Kidney (tissue), 14 donors: ENCODE data around the gene SP6. TPM values are rescaled to one million over a fixed set of nuclear protein-coding genes. Genes with fewer than 3 reads are reported as not detected.
A peak's percentile ranks its signal among the peaks of the same experiment; 100 is the strongest.

ENCODE experiments used
- DNase-seq, 5 donors: peaks; one replicate each; pipeline ENCODE4 v3.0.0-alpha.2; 2013 to 2020
- FAIRE-seq: peaks from 2 replicates; lab custom pipeline; 2012; peaks lifted over from hg19 to GRCh38; lab: Jason Lieb, UNC
- H3K27ac ChIP-seq, 2 donors: one replicate each; pipeline ENCODE4 v1.7.0; 2013; ENCODE audit warnings: low read depth in 2 of 2, low read length in 2 of 2, inconsistent platforms in 1 of 2
- H3K27me3 ChIP-seq: one replicate; pipeline ENCODE4 v1.7.1; 2013; ENCODE audit warnings: low read length, inconsistent platforms; ENCODE audit not compliant: control insufficient read depth, insufficient read depth
- H3K36me3 ChIP-seq, 3 donors: one replicate each; pipeline versions ENCODE4 v1.7.0 to v1.7.1; 2013; ENCODE audit warnings: low read length in 3 of 3, control low read depth in 1 of 3, inconsistent platforms in 1 of 3; ENCODE audit not compliant: insufficient read depth in 3 of 3, control insufficient read depth in 2 of 3
- H3K4me1 ChIP-seq, 3 donors: one replicate each; pipeline versions ENCODE4 v1.7.0 to v1.7.1; 2013; ENCODE audit warnings: low read length in 3 of 3, inconsistent platforms in 1 of 3, low read depth in 1 of 3; ENCODE audit not compliant: control insufficient read depth in 2 of 3, insufficient read depth in 2 of 3
- H3K4me3 ChIP-seq, 3 donors: one replicate each; pipeline versions ENCODE4 v1.7.0 to v1.8.1; 2013; ENCODE audit warnings: low read length in 3 of 3, control low read depth in 1 of 3, inconsistent platforms in 1 of 3
- H3K9ac ChIP-seq, 3 donors: one replicate each; pipeline versions ENCODE4 v1.7.0 to v1.7.1; 2013; ENCODE audit warnings: low read length in 3 of 3, control low read depth in 1 of 3, inconsistent platforms in 1 of 3
- H3K9me3 ChIP-seq, 3 donors: one replicate each; pipeline versions ENCODE4 v1.7.0 to v1.7.1; 2013; ENCODE audit warnings: low read length in 3 of 3, control low read depth in 1 of 3, inconsistent platforms in 1 of 3; ENCODE audit not compliant: control insufficient read depth in 2 of 3, insufficient read depth in 1 of 3
- intact Hi-C: fragments of 100-400 bp; cut with DNase I; formaldehyde crosslinking; loops from one replicate; pipeline ENCODE4 v1.11.1; 2022
- polyA plus RNA-seq: library from polyadenylated mRNA; stranded (reverse); fragments of 350-450 nt; fragmentation: Illumina TruSeq; extraction: RNeasy Lipid Tissue Mini Kit (QIAGEN cat#74804); gene quantifications from one replicate; pipeline ENCODE4 v1.2.3, GENCODE V29; 2014; ENCODE audit warnings: low read depth, low replicate concordance; ENCODE audit not compliant: insufficient read depth
- total RNA-seq: library from RNA; stranded (reverse); fragmentation: NEBNext Ultra II Directional; extraction: Animal tissue kit (Norgen Biotek cat#: 25700); gene quantifications from one replicate; pipeline ENCODE4 v1.2.1, GENCODE V29; 2021
- TF ChIP-seq, protein P1 (sequence below): IDR thresholded peaks from 3 replicates; pipeline ENCODE4 v1.5.1; 2012; ENCODE audit warnings: mild to moderate bottlenecking, moderate library complexity, borderline replicate concordance; ENCODE audit not compliant: insufficient read depth; ENCODE audit errors: extremely low read depth
- donor health status: control.
- donor health status: control.
- donor health status: control.
- donor health status: control.
- donor health status: control.
- donor health status: DM: yes; HTN: yes; CAD: no.
- donor health status: Normal renal cell carcinoma (clear cell type).

SP6 gene
- total and polyA plus RNA-seq, 2 donors from 2014 or later: 0.86 to 2.0 TPM

- H3K27me3 ChIP-seq: no peaks in the 10 kb centered on the region
- no peak overlapping the region for H3K9ac ChIP-seq
- DNase-seq (peak in 2 of 5 donors; percentile 53 to 54), FAIRE-seq (no peak)
- intact Hi-C loops: no loop called here
- TF ChIP-seq, protein P1, sequence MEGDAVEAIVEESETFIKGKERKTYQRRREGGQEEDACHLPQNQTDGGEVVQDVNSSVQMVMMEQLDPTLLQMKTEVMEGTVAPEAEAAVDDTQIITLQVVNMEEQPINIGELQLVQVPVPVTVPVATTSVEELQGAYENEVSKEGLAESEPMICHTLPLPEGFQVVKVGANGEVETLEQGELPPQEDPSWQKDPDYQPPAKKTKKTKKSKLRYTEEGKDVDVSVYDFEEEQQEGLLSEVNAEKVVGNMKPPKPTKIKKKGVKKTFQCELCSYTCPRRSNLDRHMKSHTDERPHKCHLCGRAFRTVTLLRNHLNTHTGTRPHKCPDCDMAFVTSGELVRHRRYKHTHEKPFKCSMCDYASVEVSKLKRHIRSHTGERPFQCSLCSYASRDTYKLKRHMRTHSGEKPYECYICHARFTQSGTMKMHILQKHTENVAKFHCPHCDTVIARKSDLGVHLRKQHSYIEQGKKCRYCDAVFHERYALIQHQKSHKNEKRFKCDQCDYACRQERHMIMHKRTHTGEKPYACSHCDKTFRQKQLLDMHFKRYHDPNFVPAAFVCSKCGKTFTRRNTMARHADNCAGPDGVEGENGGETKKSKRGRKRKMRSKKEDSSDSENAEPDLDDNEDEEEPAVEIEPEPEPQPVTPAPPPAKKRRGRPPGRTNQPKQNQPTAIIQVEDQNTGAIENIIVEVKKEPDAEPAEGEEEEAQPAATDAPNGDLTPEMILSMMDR: no peak
- no peak overlapping the region for H3K4me3 ChIP-seq
- H3K9me3 ChIP-seq: no peaks in the 10 kb centered on the region
- no peaks in the 10 kb centered on the region for H3K36me3 ChIP-seq
- peaks cover 0 to 23% (median 8%) of the 10 kb centered on the region in 3 donors for H3K4me1 ChIP-seq
- H3K27ac ChIP-seq: peak overlapping the region in 1 of 2 donors; percentile 27
Measured at GRCh38 chr17:47882247-47882646, 31.3 kb upstream of the SP6 start.

DNA sequence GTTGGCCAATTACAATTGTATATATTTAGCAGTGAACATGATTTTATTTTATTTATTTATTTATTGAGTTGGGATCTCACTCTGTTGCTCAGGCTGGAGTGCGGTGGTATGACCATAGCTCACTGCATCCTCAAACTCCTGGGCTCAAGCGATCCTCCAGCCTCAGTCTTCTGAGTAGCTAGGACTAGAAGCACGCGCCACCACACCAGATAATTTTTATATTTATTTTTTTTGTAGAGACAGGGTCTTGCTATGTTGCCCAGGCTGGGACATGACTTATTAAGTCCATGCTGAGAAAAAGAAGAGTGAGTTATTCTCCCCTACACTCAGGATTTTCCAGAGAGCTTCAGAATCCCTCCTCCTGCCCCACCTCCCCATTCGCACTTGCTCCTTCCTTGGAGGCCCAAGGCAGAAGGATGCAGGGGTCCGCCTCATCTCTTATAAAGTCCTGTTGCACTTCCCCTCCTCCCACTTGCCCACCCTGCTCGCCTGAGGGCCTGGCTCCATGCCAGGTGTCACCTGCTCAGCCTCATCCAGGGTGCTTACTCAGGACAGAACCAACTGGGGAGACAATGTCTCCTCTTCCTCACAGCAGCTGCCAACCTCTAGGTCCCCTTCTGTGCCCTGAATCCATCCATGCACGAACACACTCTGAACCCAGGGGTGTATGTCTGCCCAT is 29.0 kb upstream of the SP6 start:
- Histone ChIP-seq H3K4me3 (no peak overlapping the region), H3K27ac (no peak overlapping the region), H3K9me3 (no peaks in the 10 kb centered on the region), H3K9ac (no peak overlapping the region), H3K36me3 (no peaks in the 10 kb centered on the region), H3K27me3 (no peaks in the 10 kb centered on the region), H3K4me1 (peaks cover 0 to 18% (median 8%) of the 10 kb centered on the region in 3 donors)
- TF ChIP-seq, protein P1: no peak
- DNase-seq: peak in 1 of 5 donors; percentile 52
- intact Hi-C loops: no loop called here
- no peak for FAIRE-seq

- DNase-seq: no peak
- Histone ChIP-seq H3K4me1 (peaks cover 0 to 17% (median 8%) of the 10 kb centered on the region in 3 donors), H3K9ac (no peak overlapping the region), H3K4me3 (no peak overlapping the region), H3K27ac (no peak overlapping the region), H3K9me3 (no peaks in the 10 kb centered on the region), H3K36me3 (no peaks in the 10 kb centered on the region), H3K27me3 (no peaks in the 10 kb centered on the region)
- no peak for FAIRE-seq
- TF ChIP-seq, protein P1: no peak
- intact Hi-C loops: no loop called here
Measured at GRCh38 chr17:47879028-47879585, 28.1 kb upstream of the SP6 start.
